HG02610 (cell line): Measurements from ENCODE around the gene VSIR.

Source experiments
- ATAC-seq: cut with Tn5 transposase; IDR thresholded peaks from one replicate; pipeline ENCODE4 v1.9.1; 2021; ENCODE audit warnings: mild to moderate bottlenecking, moderate library complexity; ENCODE audit not compliant: unreplicated experiment

The VSIR gene

DNA sequence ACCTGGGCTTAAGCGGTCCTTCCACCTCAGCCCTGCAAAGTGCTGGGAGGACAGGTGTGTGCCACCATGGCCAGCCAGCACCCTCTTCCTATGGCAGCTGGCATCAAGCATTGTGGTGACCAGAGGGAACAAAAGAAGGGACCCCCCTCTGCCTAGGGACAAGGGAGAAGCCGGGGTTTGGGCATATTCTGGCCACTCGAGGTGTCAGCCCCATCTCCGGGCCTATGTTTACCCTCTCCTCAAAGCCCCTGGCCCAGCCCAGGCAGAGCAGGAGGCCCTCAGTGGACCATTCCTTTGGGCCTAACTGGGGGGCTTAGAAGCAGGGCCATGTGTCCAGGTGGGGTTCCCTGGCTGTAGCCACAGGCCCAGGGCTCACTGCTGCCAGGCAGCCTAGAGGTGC lies 23.9 kb downstream of the VSIR start:
- no peak for ATAC-seq

DNA sequence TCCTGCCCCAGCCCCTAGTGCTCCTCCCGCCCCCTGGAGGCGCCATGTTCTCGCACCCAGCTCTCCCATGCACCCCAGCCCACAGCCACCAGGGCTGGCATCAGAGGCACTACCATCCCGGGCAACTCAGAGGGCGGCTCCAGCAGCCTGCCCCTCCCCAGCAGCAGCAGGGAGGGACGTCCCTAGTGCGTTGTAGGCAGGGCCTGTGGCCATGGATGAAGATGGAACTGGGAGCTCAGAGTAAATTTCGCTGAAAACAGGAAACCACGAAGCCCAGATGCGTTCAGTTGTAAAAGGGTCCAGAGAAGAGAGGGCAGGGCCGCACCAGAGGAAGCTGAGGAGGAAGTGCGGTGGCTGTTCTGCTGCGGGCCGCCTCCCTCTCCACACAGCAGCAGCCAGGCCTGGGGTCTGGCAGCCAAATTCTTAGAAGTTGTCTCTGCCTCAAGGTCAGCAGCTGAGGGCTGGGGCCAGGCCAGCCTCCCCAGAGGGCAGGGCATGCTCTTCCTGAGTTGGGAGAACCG lies 24.6 kb downstream of the VSIR start:
- ATAC-seq: no peak

DNA sequence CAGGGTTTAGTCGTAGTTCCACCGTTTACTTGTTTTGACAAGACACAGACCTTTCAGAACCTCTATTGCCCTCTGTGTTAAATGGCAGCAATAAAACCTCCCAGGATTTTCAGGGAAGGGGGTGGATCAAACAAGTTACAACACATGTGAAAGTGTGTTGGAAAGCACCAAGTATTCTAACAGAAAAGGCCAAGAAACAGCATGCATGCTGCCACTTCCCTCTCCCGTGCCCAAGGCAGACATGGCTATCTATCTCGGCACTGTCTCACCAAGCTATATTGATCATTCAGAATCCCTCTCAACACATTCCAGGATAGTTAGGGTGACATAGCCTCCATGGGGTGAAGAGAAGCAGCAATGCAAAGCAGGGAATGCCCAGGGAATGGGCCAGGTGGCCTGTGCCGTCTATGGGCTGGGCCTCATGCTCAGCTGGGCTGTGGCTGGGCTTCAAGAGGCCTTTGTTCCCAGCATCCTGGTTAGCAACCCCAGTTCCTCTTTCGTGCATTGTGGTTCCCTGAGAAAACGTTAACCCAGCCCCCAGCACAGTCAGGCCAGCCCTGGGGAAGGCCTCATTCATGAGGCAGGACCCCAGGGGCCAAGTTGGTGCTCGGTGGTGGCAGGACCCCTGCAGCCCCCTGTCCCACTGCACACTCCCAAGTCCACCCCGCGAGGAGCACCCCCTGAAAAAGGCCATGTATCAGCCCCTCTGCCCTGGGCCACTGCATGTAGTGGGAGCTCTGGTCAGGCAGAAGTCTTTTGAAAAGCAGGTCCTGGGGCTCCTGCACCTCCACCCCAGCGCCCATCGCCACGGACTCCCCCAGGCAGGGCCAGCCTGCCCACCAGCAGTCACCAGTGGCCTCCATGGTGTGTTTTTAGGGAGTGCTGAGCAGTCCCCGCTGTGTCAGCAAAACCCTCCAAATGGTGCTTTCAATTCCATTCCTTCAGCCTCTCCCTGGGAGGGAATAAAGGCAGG lies 25.5 kb downstream of the VSIR start:
- ATAC-seq: no peak

DNA sequence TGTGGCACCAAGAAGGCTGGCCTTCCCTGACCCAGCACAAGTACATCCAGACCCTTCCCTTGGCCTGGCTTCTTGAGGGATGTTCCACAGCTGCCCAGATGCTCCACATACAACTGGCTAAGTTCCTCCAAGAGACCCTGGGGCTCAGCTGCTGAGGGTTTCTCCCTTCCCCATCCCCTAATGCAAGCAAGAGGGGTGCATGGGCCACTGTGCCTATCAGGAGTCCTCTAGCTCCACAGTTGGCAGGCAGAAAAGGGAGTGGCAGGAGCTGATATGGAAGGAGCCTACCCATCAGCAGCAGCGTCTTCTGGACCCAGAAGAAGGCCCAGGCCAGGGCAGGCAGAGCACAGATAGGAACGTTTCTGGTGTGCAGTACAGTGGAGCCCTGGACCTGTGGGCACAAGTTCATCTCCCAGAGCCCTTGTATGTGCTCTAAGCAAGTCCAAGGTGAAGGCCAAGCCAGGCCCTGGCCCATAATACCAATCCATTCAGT lies 26.2 kb downstream of the VSIR start:
- no peak for ATAC-seq

DNA sequence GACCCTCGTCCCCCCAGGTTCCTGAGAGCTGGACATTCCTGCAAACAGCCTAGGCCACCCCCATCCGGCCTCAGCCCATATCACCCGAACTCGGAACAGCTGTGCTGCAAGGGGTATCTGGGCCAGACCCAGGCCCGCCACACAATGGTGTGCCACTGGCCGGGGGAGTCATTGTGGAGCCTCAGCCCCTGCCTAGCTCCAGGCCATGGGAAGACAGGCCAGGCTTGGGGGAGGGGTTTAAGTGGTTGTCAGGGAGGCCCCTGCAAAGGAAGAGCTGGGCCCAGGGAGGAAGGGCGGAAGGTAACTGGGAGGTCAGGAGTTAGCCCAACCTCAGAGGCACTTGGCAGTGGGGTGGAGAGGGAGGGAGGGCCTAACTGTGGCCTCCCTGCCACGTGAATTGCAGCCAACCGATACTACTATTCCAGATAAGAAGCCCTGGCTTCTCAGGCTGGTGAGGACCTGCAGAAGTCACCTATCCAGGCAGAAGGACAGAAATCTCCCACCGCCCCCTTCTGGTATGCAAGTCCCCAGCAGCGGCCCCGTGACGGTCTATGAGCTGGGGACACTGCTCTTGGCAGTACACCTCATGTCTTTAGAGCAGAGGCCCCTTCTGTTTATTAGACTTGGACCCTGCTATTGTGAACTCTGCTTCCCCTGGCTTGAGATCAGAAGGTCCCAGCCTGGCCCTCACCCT lies 26.8 kb downstream of the VSIR start:
- no peak for ATAC-seq

DNA sequence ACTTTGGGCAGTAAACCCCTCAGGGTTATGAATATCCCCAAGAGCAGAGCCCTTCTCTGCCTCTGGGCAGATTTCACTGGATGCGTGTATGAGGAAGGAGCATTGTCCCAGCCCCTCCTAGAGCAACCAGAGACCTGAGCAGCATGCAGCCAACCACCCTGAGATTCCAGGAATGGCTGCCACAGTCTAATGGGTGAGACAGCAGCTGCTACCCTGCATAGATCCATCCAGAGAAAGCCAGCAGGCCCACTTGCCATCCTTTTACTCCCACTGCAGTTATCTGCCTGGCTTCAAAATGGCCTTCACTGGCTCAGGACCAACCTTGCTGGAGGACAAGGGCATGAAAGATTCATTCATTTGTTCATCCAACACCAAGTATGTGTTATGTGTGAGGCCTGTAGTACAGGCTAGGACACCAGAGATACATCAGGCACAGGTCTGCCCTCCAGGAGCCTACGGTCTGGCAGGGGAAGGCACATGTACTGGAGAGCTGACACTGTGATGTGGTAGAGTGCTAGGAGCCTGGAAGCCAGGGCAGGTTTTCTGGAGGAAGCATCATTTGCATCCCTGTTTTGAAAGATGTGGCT lies 27.6 kb downstream of the VSIR start:
- ATAC-seq: no peak

DNA sequence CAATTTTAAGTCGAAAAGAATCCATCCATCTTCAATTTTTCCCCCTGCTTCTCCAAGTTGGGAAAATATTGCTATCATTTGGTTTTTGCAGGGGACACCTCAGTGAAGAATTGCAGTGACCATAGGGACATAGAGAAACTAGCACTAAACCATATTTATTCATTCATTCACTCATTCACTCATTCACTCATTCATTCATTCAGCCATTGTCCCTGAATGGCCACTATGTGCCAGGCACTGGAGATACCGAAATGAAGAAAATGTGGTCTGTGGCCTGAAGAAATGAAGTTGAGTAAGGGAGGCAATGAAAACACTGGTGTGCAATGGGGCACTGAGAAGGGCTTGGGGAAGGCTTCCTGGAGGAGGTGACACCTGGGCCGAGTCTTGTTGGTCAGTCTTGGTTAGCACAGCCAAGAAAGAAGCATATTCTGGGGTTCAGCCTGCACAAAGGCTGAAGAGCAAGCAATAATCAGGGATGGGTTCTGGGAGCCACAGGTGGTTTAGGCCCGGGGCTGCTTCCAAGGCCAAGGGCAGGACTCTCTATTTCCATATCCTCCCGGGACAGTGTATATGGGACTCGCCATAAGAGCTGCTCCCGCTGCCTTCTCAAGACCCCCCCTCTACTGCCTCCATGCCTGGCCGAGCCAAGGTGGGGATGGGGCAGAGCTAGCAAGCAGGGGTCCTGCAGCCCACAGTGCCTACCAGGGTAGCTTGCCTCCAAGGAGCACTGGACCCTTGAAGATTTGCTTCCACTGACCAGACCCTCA lies 28.2 kb downstream of the VSIR start:
- no peak for ATAC-seq

DNA sequence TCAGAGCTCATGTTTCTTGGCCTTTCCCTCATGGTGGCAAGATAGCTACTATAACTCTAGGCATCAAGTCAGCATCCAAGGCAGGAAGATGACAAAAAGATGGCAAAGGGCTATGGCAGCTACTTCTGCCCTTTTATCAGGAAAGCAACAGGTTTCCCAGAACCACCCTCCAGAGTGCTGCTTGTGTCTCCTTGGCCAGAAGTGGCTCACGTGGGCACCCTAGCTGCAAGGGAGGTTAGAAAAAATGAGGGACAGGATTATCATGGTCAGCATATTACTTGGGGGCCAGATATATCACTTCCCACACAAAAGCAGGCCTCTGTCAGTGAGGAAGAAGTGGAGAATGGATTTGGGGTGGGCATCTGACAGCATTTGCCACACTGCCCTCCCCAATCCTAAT lies 29.5 kb downstream of the VSIR start:
- no peak for ATAC-seq

DNA sequence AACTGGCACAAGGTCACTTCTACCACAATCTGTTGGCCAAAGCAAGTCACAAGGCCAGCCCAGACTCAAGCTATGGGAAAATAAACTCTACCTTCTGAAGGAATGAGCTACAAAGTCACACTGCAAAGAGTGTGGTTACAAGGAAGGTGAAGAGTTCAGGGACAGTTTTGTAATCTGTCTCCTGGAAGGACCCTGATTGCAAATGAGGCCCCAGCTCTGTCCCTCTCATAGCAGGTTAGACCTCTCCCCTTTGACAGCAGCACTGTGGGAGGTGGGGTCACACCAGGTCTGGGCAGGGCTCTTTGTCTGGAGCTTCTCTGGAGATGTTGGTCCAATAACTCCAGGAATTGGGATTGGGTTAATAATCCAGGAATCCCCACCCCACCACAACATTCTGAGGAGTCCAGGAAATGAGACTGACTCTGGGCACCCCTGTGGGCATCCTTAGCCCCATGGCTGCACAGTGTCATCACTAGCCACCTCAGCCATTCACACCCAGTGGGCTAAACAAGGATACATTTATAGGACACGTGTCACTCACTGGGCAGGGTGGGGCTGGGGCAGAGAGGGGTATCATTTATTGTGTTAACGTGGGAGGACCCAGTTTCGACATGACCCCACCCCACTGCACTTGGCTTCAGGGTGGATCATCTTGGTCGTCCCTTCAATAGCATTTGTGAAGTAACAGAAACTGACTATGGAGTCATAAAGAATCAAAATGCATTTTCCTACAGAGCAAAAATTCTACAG lies 30.1 kb downstream of the VSIR start:
- no peak for ATAC-seq

DNA sequence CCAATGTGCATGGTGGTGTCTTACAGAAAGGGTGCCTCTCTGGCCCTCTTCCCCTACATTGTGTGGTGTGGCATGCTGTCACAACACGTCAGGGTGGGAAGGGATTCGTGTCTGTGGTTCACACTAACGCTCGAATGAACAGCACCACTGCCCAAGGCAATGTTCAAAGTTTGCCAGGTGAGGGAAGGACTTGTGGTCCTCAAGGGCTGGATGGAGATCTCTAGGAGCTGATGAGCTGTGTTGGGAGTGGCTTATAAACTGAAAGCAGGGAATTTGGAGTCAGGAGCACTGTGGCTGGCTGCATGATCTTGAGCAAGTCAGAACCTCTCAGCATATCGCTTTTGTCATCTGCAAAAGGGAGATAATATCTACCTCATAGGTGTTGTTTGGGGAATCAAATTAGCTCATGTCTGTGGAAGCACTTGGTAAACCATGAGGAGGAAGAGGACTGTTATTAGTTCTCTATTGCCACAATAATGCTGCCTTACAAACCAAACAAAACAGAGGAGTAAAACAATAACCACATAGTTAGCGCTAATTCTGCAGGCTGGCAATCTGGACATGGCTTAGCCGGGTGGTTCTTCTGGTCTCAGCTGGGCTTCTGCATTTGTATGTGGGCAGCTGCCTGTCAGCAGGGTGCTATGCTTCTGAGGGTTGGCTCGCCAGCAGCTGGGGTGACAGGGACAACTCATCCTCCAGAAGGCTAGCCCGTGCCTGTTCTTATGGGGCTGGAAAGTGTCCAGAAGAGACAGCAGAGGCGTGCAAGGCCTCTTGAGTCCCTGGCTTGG lies 30.8 kb downstream of the VSIR start:
- ATAC-seq: no peak

DNA sequence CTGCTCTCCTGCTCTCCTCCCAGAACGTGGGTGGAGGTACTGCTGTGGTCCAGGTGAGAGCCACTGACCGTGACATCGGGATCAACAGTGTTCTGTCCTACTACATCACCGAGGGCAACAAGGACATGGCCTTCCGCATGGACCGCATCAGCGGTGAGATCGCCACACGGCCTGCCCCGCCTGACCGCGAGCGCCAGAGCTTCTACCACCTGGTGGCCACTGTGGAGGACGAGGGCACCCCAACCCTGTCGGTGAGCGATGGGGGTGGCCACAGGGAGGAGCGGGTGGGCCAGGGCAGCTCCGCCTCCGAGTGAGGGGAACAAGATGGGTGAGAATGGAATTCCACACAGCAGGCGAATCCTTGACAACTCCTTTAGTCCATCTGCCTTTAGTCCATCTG lies 31.6 kb downstream of the VSIR start:
- ATAC-seq: no peak

DNA sequence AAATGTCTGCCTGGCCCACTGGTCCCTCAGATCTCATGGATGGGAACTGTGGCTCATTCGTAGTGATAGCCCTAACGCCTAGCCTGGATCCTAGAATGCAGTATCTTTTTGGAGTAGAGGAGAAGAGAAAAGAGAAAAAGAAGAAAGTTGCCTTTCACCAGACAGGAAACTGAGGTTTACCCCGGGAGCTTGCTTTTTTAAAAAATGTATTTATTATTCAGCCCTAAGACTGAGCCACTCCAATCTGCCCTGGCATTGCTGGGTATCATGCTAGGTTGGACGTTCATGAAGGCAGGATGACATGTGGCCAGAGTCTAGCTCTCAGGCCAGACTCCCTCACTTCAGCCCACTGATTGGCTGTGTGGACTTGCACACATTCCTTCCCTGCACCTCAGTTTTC lies 32.3 kb downstream of the VSIR start:
- no peak for ATAC-seq

DNA sequence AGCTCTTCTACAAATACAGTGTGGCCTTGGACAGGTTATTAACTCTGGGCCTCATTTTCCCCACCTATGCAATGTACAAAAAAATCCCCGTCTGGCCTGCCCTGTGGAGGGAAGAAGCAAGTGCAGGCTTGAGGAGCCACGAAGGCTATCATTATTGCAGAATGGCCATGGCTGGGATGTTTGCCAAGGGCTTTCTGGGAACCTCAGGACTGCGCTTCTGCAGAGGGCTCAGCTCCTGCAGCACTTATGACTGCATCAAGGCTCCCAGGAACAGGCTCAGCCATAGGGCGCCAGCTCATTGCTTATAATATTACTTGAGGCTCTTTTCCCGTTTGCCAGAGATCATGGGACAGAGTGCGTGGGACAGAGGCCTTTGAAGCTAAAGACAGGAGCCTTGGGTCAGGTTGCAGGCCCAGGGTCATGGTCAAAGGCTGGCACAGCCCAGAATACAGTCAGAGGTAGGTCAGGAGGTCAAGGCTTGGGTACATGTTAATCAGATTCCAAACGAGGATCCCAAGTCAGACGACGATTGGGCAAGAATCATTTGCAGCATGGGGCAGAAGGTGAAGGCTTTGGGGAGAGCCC lies 33.2 kb downstream of the VSIR start:
- ATAC-seq: no peak

DNA sequence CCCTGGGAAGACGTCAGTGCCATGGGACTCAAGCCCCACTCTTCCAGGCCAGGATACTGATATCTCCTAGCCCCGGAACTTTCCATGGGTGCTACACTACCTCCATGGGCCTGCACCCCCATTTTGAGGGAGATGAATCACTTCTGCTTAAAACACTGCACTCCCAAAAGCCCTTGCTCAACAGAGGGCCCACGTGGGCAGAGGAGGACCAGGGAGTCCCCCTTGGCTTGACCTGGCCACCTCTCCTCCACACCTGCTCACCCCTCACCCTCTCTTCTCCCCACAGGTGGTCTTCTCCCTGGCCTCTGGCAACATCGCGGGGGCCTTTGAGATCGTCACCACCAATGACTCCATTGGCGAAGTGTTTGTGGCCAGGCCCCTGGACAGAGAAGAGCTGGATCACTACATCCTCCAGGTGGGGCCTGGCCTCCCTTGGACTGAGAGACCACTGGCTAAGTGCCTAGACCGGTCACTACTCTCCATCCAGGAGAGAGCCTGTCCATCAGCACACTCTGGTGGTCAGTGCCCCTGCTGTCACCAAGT lies 33.9 kb downstream of the VSIR start:
- ATAC-seq: no peak

DNA sequence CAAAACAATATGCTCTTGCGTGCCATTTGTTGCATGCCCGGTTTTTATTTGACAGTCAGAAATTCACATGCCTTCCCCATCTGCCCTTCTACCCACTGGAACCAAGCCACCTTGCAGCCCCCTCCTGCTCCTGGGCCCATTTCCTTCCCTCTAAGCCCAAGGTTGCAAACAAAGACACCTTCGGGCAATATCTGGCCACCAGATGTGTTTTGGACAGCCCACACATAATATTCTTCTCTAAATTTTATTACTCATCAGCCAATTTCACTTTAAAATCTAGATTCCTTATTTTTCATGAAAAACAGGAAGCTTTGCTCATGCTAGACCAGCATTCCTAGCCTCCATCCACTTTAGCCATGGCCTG lies 35.5 kb downstream of the VSIR start:
- no peak for ATAC-seq

DNA sequence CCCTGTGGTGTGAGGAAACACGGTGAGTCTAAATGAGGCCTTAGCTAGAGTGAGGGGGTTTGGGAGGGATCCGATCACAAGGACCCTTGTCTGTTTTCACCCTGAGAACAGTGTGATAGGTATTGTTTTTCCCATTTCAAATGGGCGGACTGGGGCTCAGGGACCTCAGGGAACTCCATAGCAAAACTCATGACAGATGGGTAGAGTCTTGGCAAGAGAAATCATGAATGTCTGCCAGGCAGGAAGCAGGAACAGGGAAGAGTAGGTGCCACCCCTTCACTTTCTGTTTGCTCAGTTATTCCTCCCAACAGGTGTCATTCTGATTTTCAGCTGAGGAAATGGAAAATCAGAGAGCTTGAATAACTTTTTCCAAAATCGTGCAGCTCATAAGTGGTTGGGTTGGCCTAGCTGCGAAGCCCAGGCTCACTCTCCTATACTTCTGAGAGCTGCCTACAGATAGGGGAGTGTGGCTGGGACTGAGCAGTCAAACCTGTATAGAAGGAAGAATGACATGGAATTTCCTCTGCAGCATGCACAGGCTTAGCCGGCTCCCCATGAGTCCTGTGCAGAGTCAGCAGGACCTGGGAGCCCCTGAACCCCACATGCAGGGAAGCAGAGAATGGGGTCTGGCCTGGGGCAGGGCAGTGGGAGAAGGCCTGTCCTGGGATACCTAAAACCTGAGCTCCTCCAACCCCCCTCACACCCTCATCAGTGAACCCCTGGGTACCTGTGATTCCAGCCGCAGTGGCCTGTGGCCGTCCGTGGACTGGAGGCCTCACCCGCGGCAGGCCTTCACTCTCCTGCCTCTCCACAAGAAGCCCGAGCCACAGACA lies 36.1 kb downstream of the VSIR start:
- no peak for ATAC-seq

DNA sequence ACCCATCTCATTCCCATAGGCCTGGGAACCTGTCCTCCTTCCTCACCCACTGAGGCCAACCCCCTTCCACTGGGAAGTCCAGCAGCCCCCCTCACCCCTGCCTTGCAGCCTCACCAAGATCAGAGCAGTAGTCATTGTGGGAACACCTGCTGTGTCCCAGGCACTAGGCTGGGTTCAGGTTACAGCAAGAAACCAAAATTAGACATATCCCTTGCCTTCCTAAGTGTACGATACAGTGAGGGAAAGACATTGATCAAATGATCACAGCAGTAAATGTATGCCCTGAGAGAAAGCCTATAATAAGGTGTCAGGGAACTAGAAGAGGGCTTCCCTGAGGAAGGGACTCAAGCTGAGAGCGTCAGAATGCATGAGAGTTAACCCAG lies 36.8 kb downstream of the VSIR start:
- ATAC-seq: no peak
